GM18508 (cell line): ENCODE results near the gene TMEM190.
"Not testable (repeated sequence)": the region's sequence is repeated elsewhere in the genome, so short reads cannot be mapped to it uniquely, and the experiment has no call there.

ENCODE experiments used
- ATAC-seq: cut with Tn5 transposase; IDR thresholded peaks from one replicate; pipeline ENCODE4 v1.9.1; 2021; ENCODE audit warnings: moderate number of reproducible peaks; ENCODE audit not compliant: insufficient read depth, unreplicated experiment

The TMEM190 gene

DNA sequence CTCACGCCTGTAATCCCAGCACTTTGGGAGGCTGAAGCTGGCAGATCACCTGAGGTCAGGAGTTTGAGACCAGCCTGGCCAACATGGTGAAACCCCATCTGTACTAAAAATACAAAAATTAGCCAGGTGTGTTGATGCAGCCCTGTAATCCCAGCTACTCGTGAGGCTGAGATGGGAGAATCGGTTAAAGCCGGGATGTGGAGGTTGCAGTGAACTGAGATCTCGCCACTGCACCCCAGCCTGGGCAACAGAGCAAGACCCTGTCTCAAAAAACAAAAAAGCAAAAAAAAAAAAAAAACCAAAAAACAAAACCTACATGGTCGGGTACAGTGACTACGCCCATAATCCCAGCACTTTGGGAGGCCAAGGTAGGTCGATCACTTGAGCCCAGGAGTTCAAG is 32.6 kb downstream of the TMEM190 start:
- not testable (repeated sequence) for ATAC-seq

DNA sequence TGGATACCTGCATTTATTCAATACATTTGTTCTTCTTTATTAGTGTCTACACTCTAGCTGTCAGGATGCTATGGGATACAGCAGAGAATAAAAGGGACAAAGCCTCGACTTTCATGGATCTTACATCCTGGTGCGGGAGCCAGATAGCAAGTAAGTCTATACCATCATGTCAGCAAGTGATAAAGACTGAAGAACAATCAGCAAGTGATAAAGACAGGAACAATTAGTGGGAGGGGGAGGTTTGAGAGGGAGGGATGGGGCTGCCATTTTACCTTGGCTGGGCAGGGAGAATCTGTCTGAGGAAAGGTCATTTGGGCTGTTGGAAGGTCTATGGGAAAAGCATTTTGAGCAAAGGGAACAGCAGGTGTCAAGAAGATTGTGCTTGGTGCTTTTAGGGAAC is 33.5 kb downstream of the TMEM190 start:
- no peak for ATAC-seq

DNA sequence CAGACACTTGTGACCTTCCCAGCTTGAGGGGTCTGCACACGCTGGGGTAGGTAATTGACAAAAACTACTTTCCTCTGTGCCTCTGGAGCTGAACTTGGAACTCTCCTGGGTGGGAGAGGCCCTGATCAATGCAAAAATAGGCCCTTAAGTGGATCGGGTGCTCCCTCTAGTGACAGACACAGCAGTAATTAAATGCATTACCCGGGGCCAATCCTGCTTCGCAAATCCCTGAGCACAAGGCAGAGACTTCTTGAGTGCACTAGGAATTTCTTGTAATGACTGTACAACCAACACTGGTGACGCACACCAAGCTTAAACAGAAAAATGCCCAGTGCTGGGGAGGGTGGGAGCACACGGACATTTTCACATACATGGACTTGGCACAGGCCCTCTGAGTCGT is 41.6 kb downstream of the TMEM190 start:
- ATAC-seq: no peak

DNA sequence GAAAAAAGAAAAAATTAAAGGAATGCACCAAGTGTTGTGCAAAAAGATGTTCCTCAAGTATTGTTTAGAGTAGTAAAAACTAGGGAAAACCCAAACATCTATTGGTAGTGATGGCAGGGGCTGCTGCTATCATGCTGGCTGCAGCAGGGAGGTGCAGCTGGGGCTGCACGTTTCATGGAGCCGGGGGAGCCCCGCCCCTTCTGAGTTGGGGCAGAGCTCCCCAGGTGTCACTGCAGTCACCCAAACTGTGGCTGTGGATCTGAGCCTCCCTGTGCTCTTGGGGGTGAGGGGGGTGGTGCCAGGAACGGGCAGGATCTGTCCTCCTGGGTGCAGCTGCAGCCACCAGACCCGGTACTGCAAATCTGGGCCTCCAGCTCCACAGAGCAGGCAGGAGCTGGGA is 42.5 kb downstream of the TMEM190 start:
- no peak for ATAC-seq

DNA sequence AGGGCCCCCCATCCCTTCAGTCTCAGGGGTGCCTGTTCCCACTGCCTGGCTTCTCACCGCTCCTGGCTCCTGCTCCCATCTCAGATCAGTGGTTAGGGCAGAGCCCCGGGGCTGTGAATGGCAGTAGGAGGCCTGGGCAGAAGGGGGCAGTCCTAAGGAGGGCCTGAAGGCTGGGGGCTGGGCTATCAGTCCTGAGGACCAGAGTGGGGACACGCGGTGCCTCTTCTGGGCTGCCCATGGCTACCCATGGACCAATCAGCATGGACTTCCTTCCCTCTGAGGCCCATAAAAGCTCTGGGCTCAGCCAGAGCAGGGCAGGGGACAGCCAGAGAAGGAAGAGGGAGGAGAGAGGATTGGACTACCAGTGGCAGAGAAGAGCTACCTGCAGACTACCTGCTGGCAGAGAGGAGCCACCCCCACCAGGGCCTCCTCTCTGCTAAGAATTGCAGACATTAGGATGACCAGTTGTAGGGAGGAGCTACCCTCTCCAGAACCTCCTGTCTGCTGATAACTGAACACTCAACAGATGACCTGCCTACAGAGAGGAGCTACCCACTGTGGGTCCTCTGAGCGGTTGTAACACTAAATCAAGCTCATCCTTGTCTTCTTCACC is 43.1 kb downstream of the TMEM190 start:
- no peak for ATAC-seq

DNA sequence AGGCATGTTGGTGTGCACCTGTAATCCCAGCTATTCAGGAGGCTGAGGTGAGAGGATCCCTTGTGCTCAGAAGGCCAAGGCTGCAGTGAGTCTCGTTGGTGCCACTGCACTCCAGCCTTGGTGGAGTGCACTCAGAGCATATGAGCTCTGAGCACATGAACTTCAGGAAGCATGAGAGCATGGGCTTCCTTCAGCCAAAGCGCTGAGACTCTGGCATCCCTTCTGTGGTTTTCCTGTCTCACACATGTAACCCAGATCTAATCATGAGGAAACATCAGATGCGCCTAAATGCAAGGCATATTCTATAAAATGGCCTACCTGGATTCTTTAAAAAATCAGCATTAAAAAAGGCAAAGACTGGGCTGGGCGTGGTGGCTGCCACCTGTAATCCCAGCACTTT is 44.7 kb downstream of the TMEM190 start:
- ATAC-seq: not testable (repeated sequence)

DNA sequence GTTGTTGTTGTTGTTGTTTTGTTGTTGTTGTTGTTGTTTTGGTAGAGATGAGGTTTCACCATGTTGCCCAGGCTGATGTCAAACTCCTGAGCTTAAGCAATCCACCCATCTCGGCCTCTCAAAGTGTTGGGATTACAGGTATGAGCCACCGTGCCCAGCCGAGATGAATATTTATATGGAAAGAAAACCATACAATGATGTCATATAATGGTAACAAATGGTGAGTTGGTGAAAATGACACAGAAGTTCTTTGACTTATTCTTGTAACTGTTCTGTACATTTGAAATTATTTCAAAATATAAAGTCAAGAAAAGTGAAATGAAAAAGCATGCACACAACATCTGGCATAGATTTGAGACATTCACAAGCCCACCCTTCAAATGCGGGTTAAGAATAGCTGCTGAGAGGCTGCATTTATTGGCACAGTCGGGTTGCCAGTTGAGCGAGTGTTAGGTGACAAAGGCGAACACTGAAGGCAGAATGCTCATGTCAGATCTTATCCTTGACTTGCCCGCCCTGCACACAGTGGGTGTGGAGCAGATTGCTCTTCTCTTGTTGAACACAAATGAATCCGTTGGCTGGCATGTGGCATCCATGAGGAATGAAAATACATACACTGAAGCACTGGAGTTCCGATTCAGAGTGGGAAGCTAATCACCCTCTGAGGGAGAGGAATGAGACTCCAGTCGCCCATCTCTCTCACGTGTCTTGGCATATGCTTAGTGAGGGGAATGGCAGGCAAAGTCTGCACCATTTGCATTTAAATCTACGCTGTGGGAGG is 46.8 kb downstream of the TMEM190 start:
- no peak for ATAC-seq

DNA sequence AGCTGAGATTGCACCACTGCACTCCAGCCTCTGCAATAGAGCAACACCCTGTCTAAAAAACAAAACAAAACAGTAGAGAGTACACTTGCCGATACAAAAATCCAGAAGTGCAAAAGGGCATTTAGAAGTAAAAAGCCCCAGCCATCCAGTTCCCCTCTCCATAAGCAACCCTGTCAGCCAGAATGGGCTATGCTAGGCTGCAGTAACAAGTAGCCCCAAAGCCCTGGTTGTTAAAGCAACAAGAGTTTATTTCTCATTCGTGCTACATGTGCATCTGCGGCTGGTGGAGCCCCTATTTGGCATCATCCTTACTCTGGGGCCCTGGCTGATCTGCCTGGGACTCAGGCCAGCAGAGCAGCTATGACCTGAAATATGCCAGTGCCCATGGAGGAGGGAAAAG is 47.9 kb downstream of the TMEM190 start:
- ATAC-seq: no peak

DNA sequence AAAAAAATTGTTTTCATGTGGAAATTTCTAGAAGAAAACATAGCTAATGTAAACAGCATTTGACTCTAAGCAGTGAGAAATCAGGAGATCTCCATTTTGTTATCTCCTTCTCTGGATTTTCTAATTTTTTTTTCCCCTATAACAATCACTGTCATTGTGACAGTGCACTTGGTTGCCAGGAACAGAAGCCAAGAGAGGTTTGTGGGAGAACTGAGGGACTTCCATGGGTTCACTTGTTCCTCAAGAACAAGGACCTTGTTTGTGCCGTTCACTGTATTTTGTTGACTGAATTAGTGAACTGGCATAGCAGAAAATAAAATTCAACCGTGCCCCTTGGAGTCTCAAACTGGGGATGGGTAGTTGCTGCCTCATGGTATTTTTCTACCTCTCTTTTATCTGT is 49.4 kb downstream of the TMEM190 start:
- no peak for ATAC-seq
